ENCODE data around the gene C2CD3. TPM values are rescaled to one million over a fixed set of nuclear protein-coding genes. Genes with fewer than 3 reads are reported as not detected.

The C2CD3 gene
- 10 to 100 TPM; 26.6 to 49.2 (median 38.0) TPM for total RNA-seq
- 10 to 100 TPM in 1 of 3 donors, 1 to 10 TPM in 2; 5.7 to 11.0 (median 7.4) TPM for polyA plus RNA-seq
- long read RNA-seq, donor 1 = 0 reads
- long read RNA-seq, donor 2 = 0 reads

- 0 to 1% (median 1%) methylated on average over 54 to 68 of the region's 68 CpGs for WGBS, 5 donors
- Histone ChIP-seq H3K27ac (peak within 1 kb of the TSS; percentile 73 to 93 (median 88)), H3K4me3 (peak within 1 kb of the TSS; percentile 58 to 81 (median 72)), H3K9me3 (no peaks in the 10 kb centered on the region), H3K27me3 (replicated peaks in 1 of 7) (no peaks in the 10 kb centered on the region), H3K4me1 (peaks cover 28 to 67% (median 38%) of the 10 kb centered on the region in 6 donors), H3K36me3 (peaks cover 0 to 27% (median 13%) of the 10 kb centered on the region in 6 donors)
- peak; percentile 99 for DNase-seq
- TF ChIP-seq CTCF (IDR thresholded peaks at IDR 0.05 in 8 of 11, conservative IDR thresholded peaks at IDR 0.05 in 3 of 11) = peak in 9 of 11 experiments; percentile 20 to 63 (median 42)
- peak in 2 of 3 donors; percentile 40 to 45 for TF ChIP-seq POLR2A (IDR thresholded peaks at IDR 0.05)
- peak; percentile 93 to 95 (median 93) for TF ChIP-seq POLR2AphosphoS5 (IDR thresholded peaks at IDR 0.05)
- intact Hi-C loops (cut with DNase I; ENCODE audit: low total_unique reads) = loop anchor here (10.0 kb wide), 1 partner anchor 206 kb away; no protein-coding TSS in a partner anchor
Observed at GRCh38 chr11:74170694-74171629, at the start of gene C2CD3, which contains the start of gene PPME1. Gene C2CD3 (minus strand): TSS chr11:74171002. CDS start chr11:74170792, 210 bp downstream. Gene PPME1 (plus strand): TSS chr11:74171289. CDS start chr11:74171422, 133 bp downstream.

GRCh38 chr11:74220376-74220775, 49.6 kb upstream of the C2CD3 start:
- no peaks in the 10 kb centered on the region for H3K27me3 ChIP-seq (replicated peaks in 1 of 7)
- DNase-seq = no peak
- no peaks in the 10 kb centered on the region for H3K9me3 ChIP-seq
- intact Hi-C loops (cut with DNase I; ENCODE audit: low total_unique reads) = no loop called here
- no peaks in the 10 kb centered on the region for H3K4me1 ChIP-seq
- whole genome bisulfite sequencing, 5 donors = 93 to 100% (median 97%) methylated on average over 1 of the region's 1 CpG
- TF ChIP-seq POLR2AphosphoS5 (IDR thresholded peaks at IDR 0.05) = no peak
- no peak for TF ChIP-seq CTCF (IDR thresholded peaks at IDR 0.05 in 8 of 11, conservative IDR thresholded peaks at IDR 0.05 in 3 of 11)
- no peak for TF ChIP-seq POLR2A (IDR thresholded peaks at IDR 0.05)
- H3K36me3 ChIP-seq = peaks cover 0 to 10% (median 2%) of the 10 kb centered on the region in 6 donors
- H3K4me3 ChIP-seq = no peak overlapping the region
- H3K27ac ChIP-seq = no peak overlapping the region

GRCh38 chr11:74212533-74212932, 41.7 kb upstream of the C2CD3 start:
- TF ChIP-seq POLR2A (IDR thresholded peaks at IDR 0.05) (no peak), CTCF (IDR thresholded peaks at IDR 0.05 in 8 of 11, conservative IDR thresholded peaks at IDR 0.05 in 3 of 11) (no peak)
- 96 to 100% (median 99%) methylated on average over 2 of the region's 2 CpGs for WGBS, 5 donors
- no peaks in the 10 kb centered on the region for H3K27me3 ChIP-seq (replicated peaks in 1 of 7)
- H3K9me3 ChIP-seq = peaks cover 0 to 16% (median 9%) of the 10 kb centered on the region in 8 donors
- peaks cover 0 to 71% (median 16%) of the 10 kb centered on the region in 6 donors for H3K36me3 ChIP-seq
- DNase-seq = no peak
- H3K4me3 ChIP-seq = no peak overlapping the region
- intact Hi-C loops (cut with DNase I; ENCODE audit: low total_unique reads) = no loop called here
- no peaks in the 10 kb centered on the region for H3K4me1 ChIP-seq
- no peak overlapping the region for H3K27ac ChIP-seq

GRCh38 chr11:74208507-74208906, 37.7 kb upstream of the C2CD3 start:
- no peak overlapping the region for H3K27ac ChIP-seq
- peaks cover 0 to 6% (median 2%) of the 10 kb centered on the region in 8 donors for H3K9me3 ChIP-seq
- no peaks in the 10 kb centered on the region for H3K4me1 ChIP-seq
- no peaks in the 10 kb centered on the region for H3K27me3 ChIP-seq (replicated peaks in 1 of 7)
- no peak for DNase-seq
- intact Hi-C loops (cut with DNase I; ENCODE audit: low total_unique reads) = no loop called here
- H3K4me3 ChIP-seq = no peak overlapping the region
- H3K36me3 ChIP-seq = peaks cover 0 to 89% (median 18%) of the 10 kb centered on the region in 6 donors
- no peak for TF ChIP-seq CTCF (IDR thresholded peaks at IDR 0.05 in 8 of 11, conservative IDR thresholded peaks at IDR 0.05 in 3 of 11)
- TF ChIP-seq POLR2A (IDR thresholded peaks at IDR 0.05) = no peak
- no peak for TF ChIP-seq POLR2AphosphoS5 (IDR thresholded peaks at IDR 0.05)
